NCI-H1694 (cell line): Measurements from ENCODE around the gene FAM117A.

ENCODE experiments used
- DNase-seq: peaks from one replicate; lab custom pipeline; 2025; lab: John Stamatoyannopoulos, UW

Gene FAM117A

GRCh38 chr17:49707608-49708514, 56.1 kb downstream of the FAM117A start, which contains the start of gene SLC35B1:
TSS of gene SLC35B1 (minus strand) at chr17:49707964. CDS start at chr17:49707833, 131 bp downstream.
- DNase-seq = peak; percentile 99

DNA sequence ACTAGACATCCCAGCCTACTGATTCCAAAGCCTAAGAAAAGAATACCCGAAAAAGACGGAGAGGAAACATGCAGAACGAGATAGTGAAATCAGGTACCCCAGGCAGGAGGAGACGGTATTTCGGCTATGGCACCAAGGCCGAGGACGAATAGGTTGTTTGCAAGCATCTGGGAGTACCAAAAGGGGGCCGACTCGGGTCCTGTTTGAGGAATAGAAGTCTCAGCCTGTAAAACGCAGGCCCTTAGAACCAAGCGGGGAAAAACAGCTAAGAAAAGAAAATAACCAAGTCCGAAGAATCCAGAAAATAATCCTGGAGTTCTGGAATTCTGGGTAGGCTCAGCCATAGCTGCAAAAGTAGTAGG, 56.7 kb downstream of the FAM117A start:
- no peak for DNase-seq

GRCh38 chr17:49705254-49705653, 58.7 kb downstream of the FAM117A start:
- no peak for DNase-seq

DNA sequence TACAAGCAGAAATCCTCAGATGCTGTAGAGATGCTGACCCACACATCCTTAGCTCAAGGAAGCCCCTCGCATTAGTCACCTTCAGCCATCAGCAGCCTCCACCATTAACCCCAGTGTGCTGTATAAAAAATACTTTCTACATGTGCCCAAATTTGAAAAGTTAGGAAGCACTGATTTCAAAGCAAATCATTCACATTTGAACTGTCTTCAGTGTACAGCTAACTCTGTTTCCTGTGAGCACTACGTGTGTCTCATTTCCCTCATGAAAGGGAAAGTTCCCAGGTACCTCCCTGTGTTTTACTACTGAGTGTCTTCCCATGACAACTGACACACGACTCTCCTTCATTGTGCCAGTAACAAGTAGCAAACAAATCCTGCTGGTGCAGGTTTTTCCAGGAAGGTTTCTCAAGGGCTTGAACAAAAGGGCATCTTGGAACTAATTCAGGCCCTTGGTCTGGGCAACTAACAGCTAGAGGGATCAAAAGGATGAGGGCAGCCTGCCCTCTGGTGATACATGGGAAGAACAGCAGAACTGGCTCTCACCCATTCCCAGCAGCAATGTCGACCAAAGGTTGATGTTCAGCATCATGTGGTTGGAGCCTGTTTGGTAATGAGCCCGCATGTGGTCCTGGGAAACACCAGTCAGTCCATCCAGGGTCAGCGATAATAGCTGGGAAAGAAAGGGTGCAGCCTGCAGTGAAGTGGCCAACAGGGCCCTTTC, 60.2 kb downstream of the FAM117A start:
- DNase-seq = peak; percentile 44

GRCh38 chr17:49700960-49701359, 63.0 kb downstream of the FAM117A start:
- DNase-seq = no peak

DNA sequence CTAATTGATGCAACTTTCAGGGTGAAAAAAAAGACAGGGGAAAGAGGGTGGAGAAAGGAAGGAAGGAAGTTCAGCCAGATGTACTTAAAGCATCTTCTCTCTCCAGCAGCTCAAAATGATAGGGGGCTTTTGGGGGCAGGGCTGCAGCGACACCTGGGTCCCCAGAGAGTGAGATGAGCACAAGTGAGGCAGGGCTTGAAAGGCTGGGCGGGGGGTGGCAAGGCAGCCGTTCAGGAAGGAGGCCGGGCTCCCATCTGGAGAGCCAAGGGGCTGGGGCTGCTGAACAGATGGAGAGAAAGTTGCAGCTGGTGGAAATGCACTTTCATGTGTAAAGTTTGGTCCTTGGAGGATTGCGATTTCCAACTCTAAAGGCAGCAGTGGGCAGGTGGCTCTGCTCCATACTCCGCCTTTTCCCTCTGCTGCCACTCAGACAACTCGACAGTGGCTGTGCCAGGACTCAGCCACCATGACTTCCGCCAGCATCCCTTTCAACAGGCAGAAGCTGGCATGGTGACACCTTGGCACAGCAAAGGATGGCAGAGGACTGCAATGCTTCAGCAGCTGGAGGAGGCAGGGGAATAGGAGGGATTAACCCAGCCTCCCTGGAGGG, 63.9 kb downstream of the FAM117A start:
- DNase-seq = peak; percentile 72

DNA sequence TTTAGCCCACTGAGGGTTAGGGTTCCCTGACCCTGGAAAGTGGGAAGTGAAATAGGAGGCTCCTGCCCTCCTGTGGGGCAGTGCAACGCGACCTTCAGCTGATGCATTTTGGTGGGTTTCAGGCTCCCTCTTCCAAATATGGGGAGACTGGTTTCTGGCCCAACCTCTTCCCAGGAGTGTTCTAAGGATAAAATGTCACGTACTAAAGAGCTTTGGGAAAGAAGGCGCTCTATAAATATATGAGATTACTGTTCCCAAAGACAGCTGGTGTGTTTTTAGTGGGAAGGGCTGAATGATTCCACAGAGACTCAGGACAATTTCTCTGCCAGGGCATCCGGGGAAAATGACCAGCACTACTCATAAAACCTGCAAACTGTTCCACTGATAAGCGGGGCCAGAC, 65.9 kb downstream of the FAM117A start:
- no peak for DNase-seq

DNA sequence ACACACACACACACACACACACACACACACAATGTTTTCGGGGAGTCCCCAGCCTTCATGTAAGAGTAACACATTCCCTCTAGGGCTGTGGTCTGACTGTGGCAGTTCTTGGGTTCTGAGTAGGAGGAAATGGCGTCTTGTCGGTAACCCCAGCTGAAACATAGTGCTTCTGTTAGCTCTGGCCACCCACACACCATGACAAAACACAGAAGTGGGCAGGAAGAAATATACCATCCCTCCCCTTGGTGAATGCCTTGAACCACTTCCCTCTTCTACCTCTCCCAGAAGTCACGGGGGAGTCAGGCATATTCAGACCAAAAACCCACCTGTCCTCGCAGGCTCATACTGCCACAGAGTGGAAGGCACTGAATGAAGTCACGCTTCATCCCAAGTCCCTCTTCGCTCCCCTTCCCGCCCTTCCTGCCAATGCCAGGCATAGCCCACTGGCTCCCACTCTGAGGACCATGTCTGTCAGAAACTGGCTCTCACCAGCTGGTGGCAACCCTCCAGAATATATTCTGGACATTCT, 67.6 kb downstream of the FAM117A start:
- no peak for DNase-seq

DNA sequence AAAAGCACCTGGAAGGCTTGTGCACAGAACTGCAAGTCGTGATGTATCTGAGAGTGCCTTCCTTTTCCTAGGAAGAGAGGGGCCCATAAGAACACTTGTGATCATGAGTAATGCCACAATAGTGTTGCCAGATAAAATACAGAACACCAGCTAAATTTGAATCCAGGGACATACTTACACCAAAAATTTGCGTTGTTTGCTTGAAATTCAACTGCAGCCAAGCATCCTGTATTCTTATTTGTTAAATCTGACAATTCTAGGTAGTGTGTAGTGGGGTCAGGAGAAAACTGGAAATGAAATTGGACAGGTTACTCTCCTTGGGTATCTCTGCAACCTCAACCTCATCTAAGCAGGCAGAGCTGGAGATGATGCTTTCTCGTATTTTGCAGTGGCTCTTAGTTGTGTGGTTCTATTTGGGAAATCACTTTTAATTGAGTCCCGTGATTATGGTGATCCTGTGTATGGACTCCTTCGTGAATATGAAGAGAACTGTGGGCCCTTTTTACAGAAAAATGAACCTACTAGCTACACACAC, 68.2 kb downstream of the FAM117A start:
- no peak for DNase-seq

GRCh38 chr17:49694847-49695697, 68.9 kb downstream of the FAM117A start:
- peak; percentile 67 for DNase-seq

GRCh38 chr17:49692751-49693150, 71.2 kb downstream of the FAM117A start:
- no peak for DNase-seq

GRCh38 chr17:49691677-49692191, 72.2 kb downstream of the FAM117A start:
- DNase-seq = no peak

DNA sequence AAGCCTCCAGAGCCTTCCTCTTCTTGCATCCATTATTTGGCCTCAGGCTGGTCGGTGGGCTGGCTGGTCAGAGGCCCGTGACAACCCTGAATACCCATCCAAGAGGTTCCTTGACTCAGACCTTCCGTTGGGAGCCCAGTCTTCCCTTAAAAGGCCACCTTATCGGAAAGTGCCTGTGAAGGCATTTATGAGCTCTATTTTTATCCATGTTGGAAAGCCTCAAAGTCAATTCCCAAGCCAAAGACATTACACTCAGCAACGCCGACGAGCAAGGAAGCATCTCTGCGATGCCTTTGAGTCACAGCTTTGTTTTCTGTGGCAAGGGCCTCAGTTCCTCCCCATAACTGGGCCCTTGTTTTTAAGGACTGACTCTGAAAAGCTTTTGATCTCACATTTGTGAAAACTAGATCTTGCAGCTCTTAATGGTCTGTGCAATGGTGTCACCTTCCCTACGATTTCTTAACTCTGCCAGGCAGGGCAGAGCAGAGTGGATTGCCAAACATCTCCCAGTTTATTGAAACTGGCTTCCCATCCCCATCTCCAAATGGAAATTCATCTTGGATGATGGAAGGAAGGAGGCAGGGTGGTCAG, 72.8 kb downstream of the FAM117A start:
- DNase-seq = no peak

DNA sequence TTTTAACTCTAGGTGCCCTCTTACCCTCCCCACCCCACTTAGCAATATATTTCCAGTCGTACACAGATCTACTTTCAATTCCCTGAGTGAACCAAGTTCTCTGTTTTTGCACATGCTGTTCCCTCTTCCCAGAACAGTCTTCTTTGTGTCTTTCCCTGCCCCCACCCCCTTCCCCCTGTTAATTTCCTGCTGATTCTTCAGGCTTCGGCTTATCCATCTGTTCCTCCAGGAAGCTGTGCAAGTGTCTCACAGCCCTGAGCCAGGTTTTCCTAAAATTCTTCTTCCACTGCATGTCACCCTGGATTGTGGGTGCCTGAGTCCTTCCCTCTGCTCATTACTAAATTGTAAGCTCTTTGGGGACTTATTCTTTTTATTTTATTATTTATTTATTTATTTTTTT, 73.7 kb downstream of the FAM117A start:
- DNase-seq = no peak

DNA sequence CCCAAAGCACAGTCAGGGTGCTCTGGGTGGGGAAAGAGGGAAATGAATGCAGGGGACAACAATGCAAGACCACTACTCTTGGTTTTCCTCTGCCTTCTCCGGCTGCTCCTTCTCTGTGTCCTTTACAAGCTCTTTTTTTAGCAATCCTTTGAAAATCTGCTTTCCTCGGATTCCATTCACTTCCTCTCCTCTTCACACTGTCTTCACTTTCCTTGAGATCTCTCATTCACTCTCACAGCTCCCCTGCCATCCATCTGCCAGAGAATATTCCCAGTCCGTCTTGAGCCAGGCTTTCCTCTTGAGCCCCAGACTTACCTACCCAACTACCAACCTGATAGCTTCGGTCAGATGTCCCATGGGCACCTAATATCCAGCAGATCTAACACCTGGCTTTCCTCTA, 75.1 kb downstream of the FAM117A start:
- no peak for DNase-seq

- no peak for DNase-seq
These were observed 75.9 kb downstream of the FAM117A start for GRCh38 chr17:49687878-49688491.

GRCh38 chr17:49681106-49681979, 82.6 kb downstream of the FAM117A start:
- no peak for DNase-seq

GRCh38 chr17:49680314-49680713, 83.6 kb downstream of the FAM117A start:
- peak; percentile 82 for DNase-seq
